CD4-positive, alpha-beta memory T cell (primary cell): ENCODE results near the gene ACP6. TPM values are rescaled to one million over a fixed set of nuclear protein-coding genes. Genes with fewer than 3 reads are reported as not detected.

ENCODE experiments used
- CTCF ChIA-PET: fragments of 350-600 bp; sonication (Branson Sonifier 250); formaldehyde crosslinking; loops from one replicate; lab custom pipeline; 2021; ENCODE audit warnings: inconsistent platforms; ENCODE audit not compliant: partially characterized antibody; lab: Charles Lee
- POLR2A ChIA-PET: fragments of 350-600 bp; sonication (Branson Sonifier 250); formaldehyde crosslinking; loops from one replicate; lab custom pipeline; 2021; ENCODE audit not compliant: partially characterized antibody; lab: Charles Lee
- DNase-seq, 5 donors: peaks; one replicate each; pipeline versions ENCODE4 v3.0.0 to v3.0.0-alpha.2; 2020 to 2022; ENCODE audit warnings: mixed read lengths in 1 of 5
- H3K27ac ChIP-seq: one replicate; pipeline ENCODE4 v1.7.0; 2013; ENCODE audit warnings: low read depth, low read length
- H3K27me3 ChIP-seq: 2 replicates; pipeline ENCODE4 v1.7.0; 2013; ENCODE audit warnings: mild to moderate bottlenecking, low read length, moderate library complexity; ENCODE audit not compliant: insufficient read depth
- H3K36me3 ChIP-seq: 2 replicates; pipeline ENCODE4 v1.7.0; 2013; ENCODE audit warnings: mild to moderate bottlenecking, low read length, moderate library complexity; ENCODE audit not compliant: insufficient read depth
- H3K4me1 ChIP-seq: 2 replicates; pipeline ENCODE4 v1.7.0; 2013; ENCODE audit warnings: mild to moderate bottlenecking, low read length, moderate library complexity; ENCODE audit not compliant: insufficient read depth
- H3K4me3 ChIP-seq, 2 donors: one replicate each; pipeline ENCODE4 v1.7.0; 2013; ENCODE audit warnings: low read length in 2 of 2, mild to moderate bottlenecking in 1 of 2
- H3K9me3 ChIP-seq, 2 donors: one replicate each; pipeline ENCODE4 v1.7.0; 2013; ENCODE audit warnings: low read length in 2 of 2, control low read depth in 1 of 2; ENCODE audit not compliant: control insufficient read depth in 1 of 2
- H3K27ac Mint-ChIP-seq, 7 donors: one replicate each; pipeline ENCODE4 v1.8.0; 2020 to 2021; ENCODE audit warnings: mixed read lengths in 7 of 7, mild to moderate bottlenecking in 6 of 7, inconsistent platforms in 3 of 7, moderate library complexity in 3 of 7
- H3K27me3 Mint-ChIP-seq, 2 donors: one replicate each; pipeline ENCODE4 v1.8.0; 2020 to 2021; ENCODE audit warnings: mixed read lengths in 2 of 2
- H3K36me3 Mint-ChIP-seq, 2 donors: one replicate each; pipeline ENCODE4 v1.8.0; 2020 to 2021; ENCODE audit warnings: mixed read lengths in 2 of 2, inconsistent platforms in 1 of 2, mild to moderate bottlenecking in 1 of 2
- H3K4me1 Mint-ChIP-seq, 4 donors: one replicate each; pipeline ENCODE4 v1.8.0; 2020 to 2021; ENCODE audit warnings: mixed read lengths in 4 of 4, mild to moderate bottlenecking in 1 of 4
- H3K4me3 Mint-ChIP-seq, 8 donors: one replicate each; pipeline ENCODE4 v1.8.0; 2020 to 2021; ENCODE audit warnings: mixed read lengths in 8 of 8, mild to moderate bottlenecking in 7 of 8, moderate library complexity in 6 of 8, inconsistent platforms in 3 of 8
- H3K9me3 Mint-ChIP-seq, 8 donors: one replicate each; pipeline ENCODE4 v1.8.0; 2020 to 2021; ENCODE audit warnings: mixed read lengths in 8 of 8, mild to moderate bottlenecking in 5 of 8, inconsistent platforms in 3 of 8, moderate library complexity in 1 of 8
- intact Hi-C: fragments of 100-400 bp; cut with micrococcal nuclease; formaldehyde crosslinking; loops from one replicate; pipeline ENCODE4 v1.15.1; 2023
- polyA plus RNA-seq, 2 donors: library from polyadenylated mRNA; unstranded; fragments of 300-500 nt; fragmentation: Illumina TruSeq; gene quantifications; one replicate each; pipeline ENCODE4 v1.2.3, GENCODE V29; 2021
- total RNA-seq, 2 experiments: library from RNA; stranded (reverse); gene quantifications; one replicate each; pipeline ENCODE4 v1.2.3, GENCODE V29; 2021

Gene ACP6
- total and polyA plus RNA-seq, 4 experiments from 2014 or later, result 15.4 to 22.7 (median 20.2) TPM

DNA sequence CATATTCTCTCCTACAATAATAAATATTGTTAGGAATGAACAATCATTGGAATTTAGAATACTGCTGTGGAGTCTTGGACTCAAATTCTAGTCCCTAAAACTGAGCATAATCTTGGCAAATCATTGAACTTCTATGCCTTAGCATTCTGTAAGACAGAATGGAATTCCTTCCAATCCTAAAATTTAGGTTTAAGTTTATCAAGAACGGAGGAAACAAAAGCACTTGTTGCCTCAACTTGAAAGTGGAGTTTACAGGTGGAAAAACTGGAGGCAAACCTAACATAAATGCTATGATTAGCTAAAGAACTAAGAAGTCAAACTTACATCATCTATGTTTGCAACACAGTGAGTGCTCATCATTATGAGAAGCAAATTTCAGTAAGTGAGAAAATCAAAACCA, 73.3 kb downstream of the ACP6 start:
- no peak overlapping the region for H3K4me3 Mint-ChIP-seq

More for the DNA sequence above, 73.3 kb downstream of the ACP6 start:
- DNase-seq, result no peak
- Histone ChIP-seq H3K27me3 (no peaks in the 10 kb centered on the region), H3K4me3 (no peak overlapping the region), H3K4me1 (peaks cover 19% of the 10 kb centered on the region), H3K9me3 (no peaks in the 10 kb centered on the region), H3K27ac (no peak overlapping the region), H3K36me3 (no peaks in the 10 kb centered on the region)
- Mint-ChIP-seq H3K9me3 (no peaks in the 10 kb centered on the region), H3K4me1 (peaks cover 13 to 22% (median 19%) of the 10 kb centered on the region in 4 donors), H3K36me3 (peaks cover 0 to 3% of the 10 kb centered on the region in 2 donors), H3K27ac (no peak overlapping the region), H3K27me3 (no peaks in the 10 kb centered on the region)
- POLR2A ChIA-PET, result interaction anchor here (0.9 to 5.8 kb wide), 3 partner anchors 52 to 69 kb away, joined by 3 to 121 read pairs (median 4); partner anchors contain the start of gene BCL9
- intact Hi-C loops, result no loop called here
- CTCF ChIA-PET, result interaction anchor here (1.1 to 4.2 kb wide), 4 partner anchors 28 to 55 kb away, joined by 4 to 18 read pairs (median 5); partner anchors contain the start of gene BCL9

Other genes with a start within 250 kb of the ACP6 start
- gene BCL9, start 129.0 kb downstream of the ACP6 start, total RNA-seq, result 10 to 100 TPM; 12.7 to 15.5 TPM
- gene BCL9, start 129.0 kb downstream of the ACP6 start, polyA plus RNA-seq, result 1 to 10 TPM in 1 of 2 donors, under 1 TPM in 1; 0.02 to 5.4 TPM
- gene GJA5, start 90.1 kb upstream of the ACP6 start, total RNA-seq, result not detected
- not detected for gene GJA5, start 90.1 kb upstream of the ACP6 start, polyA plus RNA-seq
- not detected for gene GJA8, start 232.3 kb upstream of the ACP6 start, total RNA-seq
- not detected for gene GJA8, start 232.3 kb upstream of the ACP6 start, polyA plus RNA-seq